ENCODE measurements around the gene FBXL13.

GRCh38 chr7:102841290-102841689 lies 233.3 kb downstream of the FBXL13 start:
- TF ChIP-seq TCF7L2 (IDR thresholded peaks at IDR 0.05; ENCODE audit: low read depth, low read length) = no peak
- TF ChIP-seq, protein P1, sequence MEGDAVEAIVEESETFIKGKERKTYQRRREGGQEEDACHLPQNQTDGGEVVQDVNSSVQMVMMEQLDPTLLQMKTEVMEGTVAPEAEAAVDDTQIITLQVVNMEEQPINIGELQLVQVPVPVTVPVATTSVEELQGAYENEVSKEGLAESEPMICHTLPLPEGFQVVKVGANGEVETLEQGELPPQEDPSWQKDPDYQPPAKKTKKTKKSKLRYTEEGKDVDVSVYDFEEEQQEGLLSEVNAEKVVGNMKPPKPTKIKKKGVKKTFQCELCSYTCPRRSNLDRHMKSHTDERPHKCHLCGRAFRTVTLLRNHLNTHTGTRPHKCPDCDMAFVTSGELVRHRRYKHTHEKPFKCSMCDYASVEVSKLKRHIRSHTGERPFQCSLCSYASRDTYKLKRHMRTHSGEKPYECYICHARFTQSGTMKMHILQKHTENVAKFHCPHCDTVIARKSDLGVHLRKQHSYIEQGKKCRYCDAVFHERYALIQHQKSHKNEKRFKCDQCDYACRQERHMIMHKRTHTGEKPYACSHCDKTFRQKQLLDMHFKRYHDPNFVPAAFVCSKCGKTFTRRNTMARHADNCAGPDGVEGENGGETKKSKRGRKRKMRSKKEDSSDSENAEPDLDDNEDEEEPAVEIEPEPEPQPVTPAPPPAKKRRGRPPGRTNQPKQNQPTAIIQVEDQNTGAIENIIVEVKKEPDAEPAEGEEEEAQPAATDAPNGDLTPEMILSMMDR (IDR thresholded peaks at IDR 0.05) = no peak
- no peak for TF ChIP-seq REST (IDR thresholded peaks at IDR 0.05; ENCODE audit: insufficient read depth in 1 of 2, low read depth in 2 of 2, low read length in 1 of 2)
- TF ChIP-seq POLR2AphosphoS5 (IDR thresholded peaks at IDR 0.05; ENCODE audit: low read depth, low read length) = no peak
